Endothelial cell of umbilical vein (primary cell): ENCODE data around the gene SQSTM1. TPM values are rescaled to one million over a fixed set of nuclear protein-coding genes. Genes with fewer than 3 reads are reported as not detected.

Experiments
- BruUV-seq: library from RNA; stranded (reverse); fragments of 400-500 nt; replicated peaks from 2 replicates; lab custom pipeline; 2021; lab: Mats Ljungman, UMichigan
- CTCF ChIA-PET: fragments of 300-600, 350-600 bp; sonication (Branson Sonifier 250); formaldehyde crosslinking; loops from one replicate; lab custom pipeline; 2021; ENCODE audit warnings: antibody characterized with exemption, inconsistent platforms; lab: Charles Lee
- POLR2A ChIA-PET: fragments of 300-600, 350-600 bp; sonication (Branson Sonifier 250); formaldehyde crosslinking; loops from one replicate; lab custom pipeline; 2021; ENCODE audit warnings: antibody characterized with exemption, inconsistent platforms; lab: Charles Lee
- DNase-seq: peaks from one replicate; pipeline ENCODE4 v3.0.0-alpha.2; 2011; ENCODE audit warnings: low read depth, low spot score
- FAIRE-seq: peaks from 2 replicates; lab custom pipeline; 2011; peaks lifted over from hg19 to GRCh38; lab: Jason Lieb, UNC
- H2AFZ ChIP-seq: 2 replicates; pipeline ENCODE4 v1.6.0; 2012; ENCODE audit warnings: low read depth, low read length, control low read depth, inconsistent platforms
- H3K27ac ChIP-seq: 2 replicates; pipeline ENCODE4 v1.5.1; 2011; ENCODE audit warnings: low read depth, mild to moderate bottlenecking, control low read depth, low read length, moderate library complexity; ENCODE audit not compliant: insufficient read depth
- H3K27me3 ChIP-seq, 2 experiments: 2 replicates each; pipeline versions ENCODE4 v1.6.0 to v1.6.1; 2011; ENCODE audit warnings: low read length in 2 of 2, mixed read lengths in 1 of 2; ENCODE audit not compliant: control insufficient read depth in 2 of 2, insufficient read depth in 2 of 2
- H3K36me3 ChIP-seq, 2 experiments: 2 replicates in 1 of 2; 3 replicates in 1 of 2; pipeline ENCODE4 v1.5.1; 2011; ENCODE audit warnings: low read length in 2 of 2, mild to moderate bottlenecking in 1 of 2, moderate library complexity in 1 of 2; ENCODE audit not compliant: control insufficient read depth in 2 of 2, insufficient read depth in 2 of 2; ENCODE audit errors: extremely low read depth in 1 of 2
- H3K4me1 ChIP-seq: 3 replicates; pipeline ENCODE4 v1.5.1; 2011; ENCODE audit warnings: mild to moderate bottlenecking, low read length; ENCODE audit not compliant: control insufficient read depth, insufficient read depth; ENCODE audit errors: extremely low read depth
- H3K4me2 ChIP-seq: 2 replicates; pipeline ENCODE4 v1.6.1; 2011; ENCODE audit warnings: low read length, control low read depth, mixed read lengths; ENCODE audit not compliant: insufficient read depth
- H3K4me3 ChIP-seq, 3 experiments: fragments of 200-600 bp in 1 of 3; sonication (generic), shearing (Covaris generic) in 1 of 3; replicated peaks in 1 of 3; 2 replicates each; pipeline ENCODE4 v1.5.1; 2011 to 2016; ENCODE audit warnings: control low read depth in 3 of 3, low read length in 3 of 3, mild to moderate bottlenecking in 2 of 3, inconsistent platforms in 1 of 3, low read depth in 1 of 3, moderate library complexity in 1 of 3; ENCODE audit not compliant: insufficient read depth in 1 of 3
- H3K79me2 ChIP-seq: 2 replicates; pipeline ENCODE4 v1.6.0; 2012; ENCODE audit warnings: low read length, inconsistent platforms; ENCODE audit not compliant: control insufficient read depth, insufficient read depth
- H3K9ac ChIP-seq: replicated peaks from 2 replicates; pipeline ENCODE3; 2011; ENCODE audit warnings: low read length, control low read depth; ENCODE audit not compliant: insufficient read depth; ENCODE audit errors: extremely low read depth
- H3K9me1 ChIP-seq: replicated peaks from 3 replicates; pipeline ENCODE4 v1.6.0; 2011; ENCODE audit warnings: mild to moderate bottlenecking, low read length; ENCODE audit not compliant: control insufficient read depth, insufficient read depth; ENCODE audit errors: extremely low read depth
- H3K9me3 ChIP-seq: replicated peaks from 2 replicates; pipeline ENCODE4 v1.5.1; 2012; ENCODE audit warnings: low read length, inconsistent platforms; ENCODE audit not compliant: control insufficient read depth, insufficient read depth
- H4K20me1 ChIP-seq: replicated peaks from 2 replicates; pipeline ENCODE3; 2011; ENCODE audit warnings: mild to moderate bottlenecking, low read length; ENCODE audit not compliant: control insufficient read depth, insufficient read depth; ENCODE audit errors: extremely low read depth
- CTCF ChIP-seq, 2 donors: IDR thresholded peaks; 1 replicate in 1 of 2; 2 replicates in 1 of 2; pipeline ENCODE4 v1.5.1; 2011; ENCODE audit warnings: low read length in 2 of 2, mild to moderate bottlenecking in 2 of 2, moderate library complexity in 2 of 2, control low read depth in 1 of 2, inconsistent platforms in 1 of 2, low read depth in 1 of 2; ENCODE audit not compliant: insufficient read depth in 1 of 2; ENCODE audit errors: extremely low read depth in 1 of 2
- EZH2 ChIP-seq: IDR thresholded peaks from 2 replicates; pipeline ENCODE4 v1.6.1; 2012; ENCODE audit warnings: borderline replicate concordance, low read depth, mild to moderate bottlenecking, moderate library complexity, low read length, inconsistent platforms; ENCODE audit not compliant: severe bottlenecking
- FOS ChIP-seq: IDR thresholded peaks from 2 replicates; pipeline ENCODE4 v1.6.1; 2011; ENCODE audit warnings: mild to moderate bottlenecking, low read length, moderate library complexity, borderline replicate concordance; ENCODE audit not compliant: insufficient read depth
- POLR2A ChIP-seq: IDR thresholded peaks from 2 replicates; pipeline ENCODE4 v1.6.1; 2012; ENCODE audit warnings: low read depth, mild to moderate bottlenecking, control low read depth, low read length
- dilution Hi-C: fragments of 300-500 bp; cut with MboI; formaldehyde crosslinking; loops from one replicate; pipeline ENCODE4 v1.15.0; 2019; ENCODE audit warnings: low sequenced_read_pairs; ENCODE audit not compliant: extremely low pct_ligation_motif_present
- intact Hi-C: fragments of 100-400 bp; cut with micrococcal nuclease; formaldehyde crosslinking; loops from one replicate; pipeline ENCODE4 v1.10.0; 2022
- polyA plus RNA-seq, 4 experiments: library from polyadenylated mRNA; depleted of rRNA in 3 of 4; stranded (reverse) in 3 of 4; unstranded in 1 of 4; fragments of >200 nt; gene quantifications; 2 replicates each; pipeline versions ENCODE4 v1.2.1 to v1.2.3, GENCODE V29; 2011 to 2012; ENCODE audit warnings: missing spikeins in 1 of 4
- total RNA-seq: library from RNA; stranded (reverse); gene quantifications from 2 replicates; pipeline ENCODE4 v1.2.3, GENCODE V29; 2021
- TF ChIP-seq, protein P1 (sequence below): IDR thresholded peaks from 2 replicates; pipeline ENCODE4 v1.6.1; 2011; ENCODE audit not compliant: insufficient read depth, insufficient read length

Gene SQSTM1
- total and polyA plus RNA-seq, 2 donors (not counting 3 experiments of a cell fraction or from before 2014, with no cell fraction given) = 302 to 346 TPM

- no peak for TF ChIP-seq FOS
- peak; percentile 44 for TF ChIP-seq POLR2A
- TF ChIP-seq, protein P1, sequence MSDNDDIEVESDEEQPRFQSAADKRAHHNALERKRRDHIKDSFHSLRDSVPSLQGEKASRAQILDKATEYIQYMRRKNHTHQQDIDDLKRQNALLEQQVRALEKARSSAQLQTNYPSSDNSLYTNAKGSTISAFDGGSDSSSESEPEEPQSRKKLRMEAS = no peak
- TF ChIP-seq EZH2 = no peak
- no peak for TF ChIP-seq CTCF (IDR thresholded peaks at IDR 0.05; ENCODE audit: extremely low read depth in 1 of 2, insufficient read depth in 1 of 2, low read depth in 1 of 2, low read length in 2 of 2)
- intact Hi-C loops = no loop called here
- Histone ChIP-seq H3K36me3 (peaks cover 18 to 61% of the 10 kb centered on the region in 2 experiments), H3K27ac (no peak overlapping the region), H4K20me1 (no peaks in the 10 kb centered on the region), H2AFZ (no peak overlapping the region), H3K79me2 (peaks cover 2% of the 10 kb centered on the region), H3K9me3 (no peaks in the 10 kb centered on the region), H3K4me2 (no peak overlapping the region), H3K9me1 (no peaks in the 10 kb centered on the region), H3K4me3 (no peak overlapping the region), H3K9ac (no peak overlapping the region), H3K27me3 (no peaks in the 10 kb centered on the region), H3K4me1 (no peaks in the 10 kb centered on the region)
- BruUV-seq = no TSS peak
- POLR2A ChIA-PET = interaction anchor here (1.1 kb wide), 1 partner anchor 11 kb away, joined by 3 read pairs; the partner anchor contains the start of gene SQSTM1
- DNase-seq (no peak), FAIRE-seq (no peak)
- dilution Hi-C loops = no loop called here
- CTCF ChIA-PET = interaction anchor here (1.5 kb wide), 1 partner anchor 30 kb away, joined by 3 read pairs; no protein-coding TSS in a partner anchor
These were observed 11.5 kb downstream of the SQSTM1 start for GRCh38 chr5:179832039-179832745.
